GM12872 (cell line): ENCODE measurements around the gene LIMK2.

Experiments
- TF ChIP-seq, protein P1 (sequence below): IDR thresholded peaks from 3 replicates; pipeline ENCODE4 v1.5.1; 2011; ENCODE audit warnings: low read depth, mild to moderate bottlenecking, low read length, moderate library complexity; ENCODE audit not compliant: insufficient read depth

Gene LIMK2

DNA sequence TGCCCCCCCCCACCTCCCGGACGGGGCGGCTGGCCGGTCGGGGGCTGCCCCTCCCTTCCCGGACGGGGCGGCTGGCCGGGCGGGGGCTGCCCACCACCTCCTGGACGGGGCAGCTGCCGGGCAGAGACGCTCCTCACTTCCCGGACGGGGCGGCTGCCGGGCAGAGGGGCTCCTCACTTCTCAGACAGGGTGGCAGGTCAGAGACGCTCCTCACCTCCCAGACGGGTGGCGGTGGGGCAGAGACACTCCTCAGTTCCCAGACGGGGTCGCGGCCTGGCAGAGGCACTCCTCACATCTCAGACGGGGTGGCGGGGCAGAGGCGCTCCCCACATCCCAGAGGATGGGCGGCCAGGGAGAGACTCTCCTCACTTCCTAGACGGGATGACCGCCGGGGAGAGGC, 28.1 kb upstream of the LIMK2 start:
- TF ChIP-seq, protein P1, sequence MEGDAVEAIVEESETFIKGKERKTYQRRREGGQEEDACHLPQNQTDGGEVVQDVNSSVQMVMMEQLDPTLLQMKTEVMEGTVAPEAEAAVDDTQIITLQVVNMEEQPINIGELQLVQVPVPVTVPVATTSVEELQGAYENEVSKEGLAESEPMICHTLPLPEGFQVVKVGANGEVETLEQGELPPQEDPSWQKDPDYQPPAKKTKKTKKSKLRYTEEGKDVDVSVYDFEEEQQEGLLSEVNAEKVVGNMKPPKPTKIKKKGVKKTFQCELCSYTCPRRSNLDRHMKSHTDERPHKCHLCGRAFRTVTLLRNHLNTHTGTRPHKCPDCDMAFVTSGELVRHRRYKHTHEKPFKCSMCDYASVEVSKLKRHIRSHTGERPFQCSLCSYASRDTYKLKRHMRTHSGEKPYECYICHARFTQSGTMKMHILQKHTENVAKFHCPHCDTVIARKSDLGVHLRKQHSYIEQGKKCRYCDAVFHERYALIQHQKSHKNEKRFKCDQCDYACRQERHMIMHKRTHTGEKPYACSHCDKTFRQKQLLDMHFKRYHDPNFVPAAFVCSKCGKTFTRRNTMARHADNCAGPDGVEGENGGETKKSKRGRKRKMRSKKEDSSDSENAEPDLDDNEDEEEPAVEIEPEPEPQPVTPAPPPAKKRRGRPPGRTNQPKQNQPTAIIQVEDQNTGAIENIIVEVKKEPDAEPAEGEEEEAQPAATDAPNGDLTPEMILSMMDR: no peak

DNA sequence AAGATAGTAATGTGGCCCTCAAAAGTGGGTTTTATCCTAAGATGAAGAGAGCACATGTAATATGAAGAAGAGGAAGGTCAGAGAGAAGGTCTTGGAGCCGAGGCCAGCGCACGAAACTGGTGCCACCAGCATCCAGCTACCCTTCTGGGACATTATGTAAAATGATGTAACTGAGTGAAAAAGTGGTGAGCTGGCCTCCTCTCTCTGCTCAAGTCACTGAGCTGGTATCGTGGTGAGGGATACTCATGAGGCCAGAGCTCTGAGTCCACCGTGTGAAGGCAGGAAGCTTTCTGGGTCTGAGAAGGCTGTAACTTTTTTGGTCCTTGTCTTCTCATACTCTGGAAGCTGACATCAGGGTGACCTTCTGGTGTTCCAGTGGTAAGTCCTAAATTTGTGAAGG, 27.0 kb upstream of the LIMK2 start:
- TF ChIP-seq, protein P1: no peak

- TF ChIP-seq, protein P1: no peak
Observed at GRCh38 chr22:31187627-31188026, 24.5 kb upstream of the LIMK2 start.

GRCh38 chr22:31192513-31192912, 19.6 kb upstream of the LIMK2 start:
- TF ChIP-seq, protein P1: no peak

GRCh38 chr22:31193092-31193491, 19.0 kb upstream of the LIMK2 start:
- TF ChIP-seq, protein P1: no peak

- TF ChIP-seq, protein P1: peak; percentile 4; the same call in 1 of the 3 replicates
Observed at GRCh38 chr22:31199187-31199586, 12.9 kb upstream of the LIMK2 start.

GRCh38 chr22:31206896-31207687, 5.0 kb upstream of the LIMK2 start:
- TF ChIP-seq, protein P1: no peak
